K562 (cell line): ENCODE measurements around the gene HEXD. TPM values are rescaled to one million over a fixed set of nuclear protein-coding genes. Genes with fewer than 3 reads are reported as not detected.

ENCODE experiments used
- CHD1 ChIP-seq: fragments of 200-600 bp; sonication (generic); IDR thresholded peaks from one replicate; pipeline ENCODE4 v1.6.1; 2012; ENCODE audit warnings: mild to moderate bottlenecking, moderate library complexity, low read length, inconsistent platforms
- CTBP1 ChIP-seq: fragments of 450-650 bp; IDR thresholded peaks from 2 replicates; pipeline ENCODE4 v1.6.1; 2016; ENCODE audit warnings: borderline replicate concordance
- ETV6 ChIP-seq, 3 experiments: fragments of 150-350 bp in 1 of 3; sonication (generic) in 1 of 3; formaldehyde crosslinking in 1 of 3; IDR thresholded peaks; 2 replicates each; pipeline versions ENCODE4 v1.6.1 to v1.8.0; 2014 to 2022; ENCODE audit warnings: borderline replicate concordance in 2 of 3, low read depth in 2 of 3, antibody characterized with exemption in 1 of 3, low read length in 1 of 3, mild to moderate bottlenecking in 1 of 3, missing genetic modification reagents in 1 of 3
- FOXA3 ChIP-seq, 2 experiments: fragments of 450-650 bp in 1 of 2; sonication (generic) in 1 of 2; formaldehyde crosslinking; IDR thresholded peaks in 1 of 2; conservative IDR thresholded peaks in 1 of 2; 2 replicates each; pipeline versions ENCODE4 v1.4.0 to v1.8.0; 2020 to 2022; ENCODE audit warnings: mild to moderate bottlenecking in 2 of 2, missing genetic modification reagents in 1 of 2
- JUN ChIP-seq, 2 experiments: sonication (generic) in 1 of 2; formaldehyde crosslinking in 1 of 2; IDR thresholded peaks; 2 replicates each; pipeline versions ENCODE4 v1.6.1 to v1.8.0; 2012 to 2022; ENCODE audit warnings: borderline replicate concordance in 2 of 2, mild to moderate bottlenecking in 2 of 2, improper control_type of control experiment in 1 of 2, low read depth in 1 of 2, low read length in 1 of 2, missing genetic modification reagents in 1 of 2
- KLF1 ChIP-seq: fragments of 450-650 bp; IDR thresholded peaks from 2 replicates; pipeline ENCODE4 v1.6.1; 2016; ENCODE audit warnings: missing genetic modification characterization, missing compliant biosample characterization
- MAZ ChIP-seq, 2 experiments: fragments of 450-650 bp in 1 of 2; sonication (generic) in 1 of 2; formaldehyde crosslinking; IDR thresholded peaks in 1 of 2; conservative IDR thresholded peaks in 1 of 2; 2 replicates each; pipeline versions ENCODE4 v1.4.0 to v1.5.0; 2020; ENCODE audit warnings: mild to moderate bottlenecking in 1 of 2, missing genetic modification reagents in 1 of 2
- U2AF2 ChIP-seq: fragments of 200-400 bp; formaldehyde crosslinking; optimal IDR thresholded peaks from 2 replicates; pipeline ENCODE3; 2017; ENCODE audit warnings: low read depth, mild to moderate bottlenecking, low read length
- ZKSCAN3 ChIP-seq: fragments of 250-450 bp; sonication (Bioruptor Pico); IDR thresholded peaks from 2 replicates; pipeline ENCODE4 v1.4.0; 2020
- ZNF143 ChIP-seq: sonication (generic); formaldehyde crosslinking; IDR thresholded peaks from 2 replicates; pipeline ENCODE4 v1.9.0; 2022; ENCODE audit warnings: mild to moderate bottlenecking, missing genetic modification reagents
- ZNF224 ChIP-seq: sonication (generic); formaldehyde crosslinking; IDR thresholded peaks from 2 replicates; pipeline ENCODE4 v1.8.0; 2022; ENCODE audit warnings: mild to moderate bottlenecking, missing genetic modification reagents
- ZNF644 ChIP-seq: fragments of 200-800 bp; sonication (Bioruptor generic); IDR thresholded peaks from 2 replicates; pipeline ENCODE4 v1.6.1; 2016; ENCODE audit warnings: low read depth, missing genetic modification characterization, missing compliant biosample characterization
- ZNF707 ChIP-seq: fragments of 250-450 bp; sonication (Bioruptor Pico); conservative IDR thresholded peaks from 2 replicates; pipeline ENCODE4 v1.8.0; 2022; ENCODE audit warnings: inconsistent platforms, mild to moderate bottlenecking, moderate library complexity
- polyA plus RNA-seq, 8 experiments: library from polyadenylated mRNA; depleted of rRNA in 4 of 8; stranded (reverse) in 5 of 8; unstranded in 3 of 8; fragments of >200 nt; fragmentation: Nextera tagmentation in 2 of 8; fragmentation: Illumina TruSeq in 1 of 8; extraction: Ambion mirVana in 2 of 8; extraction: Trizol in 1 of 8; gene quantifications; 2 replicates each; pipeline versions ENCODE4 v1.2.1 to v1.2.3, GENCODE V29; 2011 to 2014; ENCODE audit warnings: inconsistent platforms in 1 of 8, missing spikeins in 1 of 8
- total RNA-seq, 7 experiments: library from RNA; depleted of rRNA in 6 of 7; stranded (reverse); fragments of >200 nt in 6 of 7; fragmentation: Illumina TruSeq in 2 of 7; extraction: Trizol in 2 of 7; gene quantifications; 2 replicates each; pipeline versions ENCODE4 v1.2.1 to v1.2.3, GENCODE V29; 2011 to 2021; ENCODE audit warnings: low replicate concordance in 1 of 7
- TF ChIP-seq, protein P1 (sequence below): fragments of 250-450 bp; sonication (Bioruptor Pico); IDR thresholded peaks from 2 replicates; pipeline ENCODE4 v1.8.0; 2021; ENCODE audit warnings: moderate library complexity, mild to moderate bottlenecking, inconsistent platforms
- TF ChIP-seq, protein P2 (sequence below): IDR thresholded peaks from 3 replicates; pipeline ENCODE4 v1.6.1; 2011; ENCODE audit warnings: borderline replicate concordance, mild to moderate bottlenecking, moderate library complexity; ENCODE audit not compliant: insufficient read length; ENCODE audit errors: extremely low read depth

HEXD gene
- total and polyA plus RNA-seq, 9 of the 15 experiments (the other 6 are each of a cell fraction or from before 2014, with no cell fraction given) = 1.0 to 25.3 (median 10.0) TPM

- TF ChIP-seq, protein P1, sequence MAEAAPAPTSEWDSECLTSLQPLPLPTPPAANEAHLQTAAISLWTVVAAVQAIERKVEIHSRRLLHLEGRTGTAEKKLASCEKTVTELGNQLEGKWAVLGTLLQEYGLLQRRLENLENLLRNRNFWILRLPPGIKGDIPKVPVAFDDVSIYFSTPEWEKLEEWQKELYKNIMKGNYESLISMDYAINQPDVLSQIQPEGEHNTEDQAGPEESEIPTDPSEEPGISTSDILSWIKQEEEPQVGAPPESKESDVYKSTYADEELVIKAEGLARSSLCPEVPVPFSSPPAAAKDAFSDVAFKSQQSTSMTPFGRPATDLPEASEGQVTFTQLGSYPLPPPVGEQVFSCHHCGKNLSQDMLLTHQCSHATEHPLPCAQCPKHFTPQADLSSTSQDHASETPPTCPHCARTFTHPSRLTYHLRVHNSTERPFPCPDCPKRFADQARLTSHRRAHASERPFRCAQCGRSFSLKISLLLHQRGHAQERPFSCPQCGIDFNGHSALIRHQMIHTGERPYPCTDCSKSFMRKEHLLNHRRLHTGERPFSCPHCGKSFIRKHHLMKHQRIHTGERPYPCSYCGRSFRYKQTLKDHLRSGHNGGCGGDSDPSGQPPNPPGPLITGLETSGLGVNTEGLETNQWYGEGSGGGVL (CRISPR knock-in tag) = no peak
- TF ChIP-seq U2AF2 (no peak), ZNF224 (CRISPR knock-in tag) (no peak), KLF1 (peak; percentile 82; the same call in 1 of the 2 replicates), ZKSCAN3 (CRISPR knock-in tag) (no peak), ZNF707 (CRISPR knock-in tag) (no peak), ZNF644 (tag) (0 out of 2 replicates have a peak, but pooled peaks have one; percentile 21), CHD1 (peak; percentile 59), ZNF143 (CRISPR knock-in tag) (no peak), FOXA3 (CRISPR knock-in tag; conservative IDR thresholded peaks at IDR 0.05 in 1 of 2, IDR thresholded peaks at IDR 0.05 in 1 of 2) (peak in 1 of 2 experiments; percentile 65; a peak in 2 of 4 replicates), MAZ (CRISPR knock-in tag; conservative IDR thresholded peaks at IDR 0.05 in 1 of 2, IDR thresholded peaks at IDR 0.05 in 1 of 2) (peak; percentile 91 to 99), ETV6 (IDR thresholded peaks at IDR 0.05; ENCODE audit: borderline replicate concordance in 1 of 2, low read depth in 2 of 2, low read length in 1 of 2) (no peak), ETV6 (CRISPR knock-in tag; IDR thresholded peaks at IDR 0.05; ENCODE audit: borderline replicate concordance) (no peak), CTBP1 (peak; percentile 96), JUN (IDR thresholded peaks at IDR 0.05; ENCODE audit: borderline replicate concordance, low read depth, low read length) (no peak), JUN (CRISPR knock-in tag; IDR thresholded peaks at IDR 0.05; ENCODE audit: borderline replicate concordance) (peak; percentile 57; the same call in 1 of the 2 replicates)
- TF ChIP-seq, protein P2, sequence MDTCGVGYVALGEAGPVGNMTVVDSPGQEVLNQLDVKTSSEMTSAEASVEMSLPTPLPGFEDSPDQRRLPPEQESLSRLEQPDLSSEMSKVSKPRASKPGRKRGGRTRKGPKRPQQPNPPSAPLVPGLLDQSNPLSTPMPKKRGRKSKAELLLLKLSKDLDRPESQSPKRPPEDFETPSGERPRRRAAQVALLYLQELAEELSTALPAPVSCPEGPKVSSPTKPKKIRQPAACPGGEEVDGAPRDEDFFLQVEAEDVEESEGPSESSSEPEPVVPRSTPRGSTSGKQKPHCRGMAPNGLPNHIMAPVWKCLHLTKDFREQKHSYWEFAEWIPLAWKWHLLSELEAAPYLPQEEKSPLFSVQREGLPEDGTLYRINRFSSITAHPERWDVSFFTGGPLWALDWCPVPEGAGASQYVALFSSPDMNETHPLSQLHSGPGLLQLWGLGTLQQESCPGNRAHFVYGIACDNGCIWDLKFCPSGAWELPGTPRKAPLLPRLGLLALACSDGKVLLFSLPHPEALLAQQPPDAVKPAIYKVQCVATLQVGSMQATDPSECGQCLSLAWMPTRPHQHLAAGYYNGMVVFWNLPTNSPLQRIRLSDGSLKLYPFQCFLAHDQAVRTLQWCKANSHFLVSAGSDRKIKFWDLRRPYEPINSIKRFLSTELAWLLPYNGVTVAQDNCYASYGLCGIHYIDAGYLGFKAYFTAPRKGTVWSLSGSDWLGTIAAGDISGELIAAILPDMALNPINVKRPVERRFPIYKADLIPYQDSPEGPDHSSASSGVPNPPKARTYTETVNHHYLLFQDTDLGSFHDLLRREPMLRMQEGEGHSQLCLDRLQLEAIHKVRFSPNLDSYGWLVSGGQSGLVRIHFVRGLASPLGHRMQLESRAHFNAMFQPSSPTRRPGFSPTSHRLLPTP = no peak
These were observed at the start of gene HEXD, which contains the start of gene OGFOD3 (continued) for GRCh38 chr17:82418001-82418986.
